Liver (tissue), 9 donors: ENCODE results near the gene RCOR2. TPM values are rescaled to one million over a fixed set of nuclear protein-coding genes. Genes with fewer than 3 reads are reported as not detected.

Experiments used
- DNase-seq: peaks from one replicate; pipeline ENCODE4 v3.0.0-alpha.2; 2017; ENCODE audit warnings: low spot score
- H3K27ac ChIP-seq, 2 donors: one replicate each; pipeline ENCODE4 v1.7.0; 2013; ENCODE audit warnings: inconsistent platforms in 2 of 2, low read length in 2 of 2, control low read depth in 1 of 2, low read depth in 1 of 2, mild to moderate bottlenecking in 1 of 2
- H3K27me3 ChIP-seq, 4 donors: one replicate each; pipeline versions ENCODE4 v1.6.1 to v1.7.0; 2013; ENCODE audit warnings: low read length in 3 of 4, inconsistent platforms in 1 of 4, mild to moderate bottlenecking in 1 of 4, moderate library complexity in 1 of 4; ENCODE audit not compliant: control insufficient read depth in 4 of 4, insufficient read depth in 4 of 4
- H3K36me3 ChIP-seq, 4 donors: one replicate each; pipeline versions ENCODE4 v1.6.1 to v1.7.0; 2013; ENCODE audit warnings: low read length in 3 of 4, mild to moderate bottlenecking in 3 of 4, low read depth in 1 of 4, moderate library complexity in 1 of 4; ENCODE audit not compliant: control insufficient read depth in 4 of 4, insufficient read depth in 3 of 4
- H3K4me1 ChIP-seq, 4 donors: one replicate each; pipeline versions ENCODE4 v1.6.1 to v1.7.0; 2013; ENCODE audit warnings: low read length in 3 of 4, mild to moderate bottlenecking in 3 of 4, moderate library complexity in 1 of 4; ENCODE audit not compliant: control insufficient read depth in 4 of 4, insufficient read depth in 4 of 4
- H3K4me3 ChIP-seq, 3 donors: one replicate each; pipeline versions ENCODE4 v1.6.1 to v1.7.0; 2013; ENCODE audit warnings: low read length in 3 of 3, control low read depth in 1 of 3, low read depth in 1 of 3, mild to moderate bottlenecking in 1 of 3
- H3K9ac ChIP-seq, 2 donors: one replicate each; pipeline ENCODE4 v1.7.0; 2013; ENCODE audit warnings: low read length in 2 of 2, mild to moderate bottlenecking in 2 of 2, moderate library complexity in 2 of 2, control low read depth in 1 of 2, low read depth in 1 of 2
- H3K9me3 ChIP-seq, 4 donors: one replicate each; pipeline versions ENCODE4 v1.6.1 to v1.7.0; 2013; ENCODE audit warnings: low read length in 3 of 4; ENCODE audit not compliant: control insufficient read depth in 4 of 4
- ATF3 ChIP-seq: IDR thresholded peaks from 2 replicates; pipeline ENCODE4 v1.6.1; 2016; ENCODE audit warnings: antibody characterized with exemption
- EGR1 ChIP-seq, 2 donors: IDR thresholded peaks; 2 replicates each; pipeline ENCODE4 v1.6.1; 2016 to 2018; ENCODE audit warnings: antibody characterized with exemption in 2 of 2, low read depth in 2 of 2
- FOXA2 ChIP-seq: IDR thresholded peaks from 2 replicates; pipeline ENCODE4 v1.6.1; 2016; ENCODE audit warnings: antibody characterized with exemption
- HNF4G ChIP-seq: IDR thresholded peaks from 2 replicates; pipeline ENCODE4 v1.6.1; 2016; ENCODE audit warnings: antibody characterized with exemption
- JUND ChIP-seq, 2 donors: IDR thresholded peaks; 2 replicates each; pipeline ENCODE4 v1.6.1; 2016; ENCODE audit warnings: antibody characterized with exemption in 2 of 2
- MAX ChIP-seq: IDR thresholded peaks from 2 replicates; pipeline ENCODE4 v1.6.1; 2016; ENCODE audit warnings: antibody characterized with exemption
- NR2F2 ChIP-seq: IDR thresholded peaks from 2 replicates; pipeline ENCODE4 v1.6.1; 2016; ENCODE audit warnings: antibody characterized with exemption
- RAD21 ChIP-seq, 2 donors: IDR thresholded peaks; 2 replicates each; pipeline ENCODE4 v1.6.1; 2016; ENCODE audit warnings: antibody characterized with exemption in 2 of 2, mild to moderate bottlenecking in 2 of 2
- REST ChIP-seq: IDR thresholded peaks from 2 replicates; pipeline ENCODE4 v1.6.1; 2016; ENCODE audit warnings: antibody characterized with exemption, mild to moderate bottlenecking
- SP1 ChIP-seq: IDR thresholded peaks from 2 replicates; pipeline ENCODE4 v1.6.1; 2018; ENCODE audit warnings: antibody characterized with exemption, mild to moderate bottlenecking
- TAF1 ChIP-seq: conservative IDR thresholded peaks from 2 replicates; pipeline ENCODE4 v1.6.1; 2016; ENCODE audit warnings: antibody characterized with exemption, mild to moderate bottlenecking
- YY1 ChIP-seq: IDR thresholded peaks from 2 replicates; pipeline ENCODE4 v1.6.1; 2016; ENCODE audit warnings: antibody characterized with exemption, mild to moderate bottlenecking
- ZBTB33 ChIP-seq: IDR thresholded peaks from 2 replicates; pipeline ENCODE4 v1.6.1; 2016; ENCODE audit warnings: antibody characterized with exemption
- WGBS: extraction: QIAGEN DNeasy Blood & Tissue Kit; methylation state at CpG from one replicate; pipeline ENCODE4 v1.1.7; 2013; 5-methylcytosine and 5-hydroxymethylcytosine counted together
- polyA plus RNA-seq, 2 donors: library from polyadenylated mRNA; stranded (reverse) in 1 of 2; unstranded in 1 of 2; fragments of 200-250 nt in 1 of 2; fragments of >200 nt in 1 of 2; fragmentation: Nextera tagmentation in 1 of 2; extraction: Ambion mirVana in 1 of 2; gene quantifications; one replicate each; pipeline versions ENCODE4 v1.2.1 to v1.2.3, GENCODE V29; 2013 to 2015
- total RNA-seq, 2 donors: library from RNA; depleted of rRNA; stranded (reverse); fragments of >200 nt; gene quantifications; one replicate each; pipeline ENCODE4 v1.2.3, GENCODE V29; 2014
- donor health status: healthy.
- donor health status: healthy.
- donor health status: healthy.
- donor health status: healthy.
- donor health status: healthy.

RCOR2 gene
- total and polyA plus RNA-seq, 4 donors: 0.05 to 0.19 TPM; not detected in 2

GRCh38 chr11:63907808-63908530 is 9.0 kb downstream of the RCOR2 start:
- TF ChIP-seq ZBTB33 (no peak), JUND (IDR thresholded peaks at IDR 0.05) (no peak)
- H3K36me3 ChIP-seq: peaks cover 13 to 42% (median 31%) of the 10 kb centered on the region in 4 donors
- no peak overlapping the region for H3K9ac ChIP-seq
- H3K27me3 ChIP-seq: no peaks in the 10 kb centered on the region
- 93% methylated on average over 21 of the region's 21 CpGs for WGBS
- H3K27ac ChIP-seq: no peak overlapping the region
- H3K9me3 ChIP-seq: no peaks in the 10 kb centered on the region
- no peak for DNase-seq
- H3K4me3 ChIP-seq: no peak overlapping the region
- peaks cover 0 to 5% (median 0%) of the 10 kb centered on the region in 4 donors for H3K4me1 ChIP-seq

GRCh38 chr11:63907063-63907462 is 9.9 kb downstream of the RCOR2 start:
- no peak for DNase-seq
- no peaks in the 10 kb centered on the region for H3K27me3 ChIP-seq
- no peak for TF ChIP-seq JUND (IDR thresholded peaks at IDR 0.05)
- H3K27ac ChIP-seq: no peak overlapping the region
- H3K4me3 ChIP-seq: no peak overlapping the region
- peaks cover 0 to 5% (median 0%) of the 10 kb centered on the region in 4 donors for H3K4me1 ChIP-seq
- no peaks in the 10 kb centered on the region for H3K9me3 ChIP-seq
- 78% methylated on average over 6 of the region's 6 CpGs for WGBS
- H3K36me3 ChIP-seq: peaks cover 13 to 51% (median 40%) of the 10 kb centered on the region in 4 donors
- no peak overlapping the region for H3K9ac ChIP-seq

- Histone ChIP-seq H3K4me3 (no peak overlapping the region), H3K4me1 (peaks cover 0 to 5% (median 0%) of the 10 kb centered on the region in 4 donors), H3K27ac (no peak overlapping the region), H3K9me3 (no peaks in the 10 kb centered on the region), H3K9ac (no peak overlapping the region), H3K27me3 (no peaks in the 10 kb centered on the region), H3K36me3 (peaks cover 13 to 55% (median 43%) of the 10 kb centered on the region in 4 donors)
- no peak for DNase-seq
- 87% methylated on average over 7 of the region's 7 CpGs for WGBS
- peak in 1 of 2 donors; percentile 29 for TF ChIP-seq RAD21 (IDR thresholded peaks at IDR 0.05)
- TF ChIP-seq EGR1 (IDR thresholded peaks at IDR 0.05; ENCODE audit: low read depth in 2 of 2): no peak
- no peak for TF ChIP-seq HNF4G
- TF ChIP-seq NR2F2: no peak
- no peak for TF ChIP-seq MAX
- no peak for TF ChIP-seq SP1
Observed at GRCh38 chr11:63906585-63906984, 10.4 kb downstream of the RCOR2 start.

- Histone ChIP-seq H3K4me3 (no peak overlapping the region), H3K9me3 (no peaks in the 10 kb centered on the region), H3K36me3 (peaks cover 13 to 56% (median 46%) of the 10 kb centered on the region in 4 donors), H3K27me3 (no peaks in the 10 kb centered on the region), H3K4me1 (peaks cover 0 to 3% (median 0%) of the 10 kb centered on the region in 4 donors), H3K27ac (no peak overlapping the region), H3K9ac (no peak overlapping the region)
- 95% methylated on average over 4 of the region's 4 CpGs for WGBS
- DNase-seq: no peak
- TF ChIP-seq MAX (no peak), TAF1 (no peak), EGR1 (IDR thresholded peaks at IDR 0.05; ENCODE audit: low read depth in 2 of 2) (no peak), HNF4G (no peak), REST (no peak), YY1 (no peak), RAD21 (IDR thresholded peaks at IDR 0.05) (no peak), FOXA2 (no peak), JUND (IDR thresholded peaks at IDR 0.05) (no peak), ATF3 (no peak), ZBTB33 (no peak)
Observed at GRCh38 chr11:63906087-63906486, 10.9 kb downstream of the RCOR2 start.
